Measurements from ENCODE around the gene CEP162. TPM values are rescaled to one million over a fixed set of nuclear protein-coding genes. Genes with fewer than 3 reads are reported as not detected.

CEP162 gene
- total and polyA plus RNA-seq, 2 of the 8 experiments (the other 6 are each of a cell fraction or from before 2014, with no cell fraction given), result 1.3 to 10.6 TPM

DNA sequence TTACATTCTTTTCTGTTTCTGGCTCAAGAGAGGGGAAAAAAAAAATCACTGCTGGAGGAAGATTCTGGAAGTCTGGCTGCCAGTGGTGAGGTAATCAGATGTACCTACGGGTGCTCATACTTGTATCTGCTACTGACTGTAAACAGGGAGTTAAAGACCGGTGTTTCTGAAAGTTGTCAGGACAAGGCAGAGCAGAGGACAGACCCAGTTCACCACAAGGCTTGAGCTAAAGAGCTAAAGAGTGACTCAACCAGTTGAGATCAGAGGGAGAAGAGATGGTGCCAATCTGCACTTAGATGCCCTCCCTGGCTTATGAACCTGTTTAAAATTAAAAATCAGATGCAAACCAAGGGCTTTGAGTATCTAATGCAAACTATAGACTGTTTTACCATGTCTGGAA lies 55.4 kb downstream of the CEP162 start:
- Histone ChIP-seq H2BK5ac (ENCODE audit: low read depth, low read length) (no peak overlapping the region), H4K8ac (ENCODE audit: extremely low read depth, insufficient read depth, low read length) (no peak overlapping the region), H3K9ac (replicated peaks in 1 of 4; ENCODE audit: extremely low read depth in 1 of 4, low read depth in 3 of 4, low read length in 3 of 4) (no peak overlapping the region), H2AK5ac (ENCODE audit: low read depth, low read length) (no peak overlapping the region), H2BK120ac (replicated peaks; ENCODE audit: low read depth, low read length) (no peak overlapping the region), H3K4me1 (replicated peaks in 1 of 4; ENCODE audit: control insufficient read depth in 3 of 4, insufficient read depth in 4 of 4, low read length in 3 of 4) (no peaks in the 10 kb centered on the region), H3K4me2 (ENCODE audit: insufficient read depth in 1 of 2, low read depth in 2 of 2, low read length in 2 of 2) (no peak overlapping the region), H2BK20ac (ENCODE audit: low read length) (no peak overlapping the region), H4K20me1 (replicated peaks in 1 of 2; ENCODE audit: control insufficient read depth in 1 of 2, insufficient read depth in 2 of 2, low read length in 2 of 2) (no peaks in the 10 kb centered on the region), H3K79me1 (ENCODE audit: low read depth, low read length) (no peaks in the 10 kb centered on the region), H3K79me2 (ENCODE audit: control insufficient read depth in 1 of 2, insufficient read depth in 2 of 2, low read length in 2 of 2) (no peaks in the 10 kb centered on the region), H4K91ac (replicated peaks; ENCODE audit: insufficient read length, low read length) (no peak overlapping the region), H3K14ac (ENCODE audit: insufficient read length) (no peak overlapping the region), H3K4me3 (ENCODE audit: extremely low read depth in 1 of 4, insufficient read depth in 2 of 4, low read depth in 3 of 4, low read length in 4 of 4) (no peak overlapping the region), H3K27me3 (replicated peaks in 1 of 4; ENCODE audit: control insufficient read depth in 3 of 4, extremely low read depth in 1 of 4, insufficient read depth in 3 of 4, low read length in 3 of 4) (no peaks in the 10 kb centered on the region), H4K5ac (ENCODE audit: insufficient read length, low read depth, low read length) (no peak overlapping the region), H2BK15ac (ENCODE audit: low read length) (no peak overlapping the region), H3K56ac (replicated peaks; ENCODE audit: insufficient read length, low read depth, low read length) (no peak overlapping the region), H3K36me3 (ENCODE audit: control insufficient read depth in 2 of 4, insufficient read depth in 4 of 4, low read length in 3 of 4) (peaks cover 0 to 14% (median 6%) of the 10 kb centered on the region in 4 experiments; a peak in 3 of 8 replicates), H2AFZ (ENCODE audit: low read length) (no peak overlapping the region), H3K27ac (ENCODE audit: low read depth, low read length) (no peak overlapping the region), H3K9me3 (ENCODE audit: insufficient read depth in 2 of 2, low read depth in 1 of 2, low read length in 1 of 2) (no peaks in the 10 kb centered on the region), H3K18ac (ENCODE audit: extremely low read depth, low read length) (no peak overlapping the region), H2BK12ac (ENCODE audit: low read depth, low read length) (no peak overlapping the region), H3K23me2 (ENCODE audit: low read depth, low read length) (no peaks in the 10 kb centered on the region), H3K23ac (ENCODE audit: insufficient read length) (no peak overlapping the region), H3K4ac (replicated peaks; ENCODE audit: insufficient read length, low read depth, low read length) (no peak overlapping the region)
- WGBS, 2 experiments (ENCODE audit: extremely low coverage in 1 of 2, insufficient coverage in 1 of 2, insufficient read length in 1 of 2, insufficient replicate concordance in 2 of 2, low coverage in 1 of 2, low lambda C conversion rate in 2 of 2, missing lambda C conversion rate in 1 of 2), result 95% methylated on average over 2 of the region's 2 CpGs; no CpG with 5 or more reads in 1 of the 2 experiments
- no peak for TF ChIP-seq MAFK (IDR thresholded peaks at IDR 0.05; ENCODE audit: low read depth, low read length)
- TF ChIP-seq BCL11A (IDR thresholded peaks at IDR 0.05; ENCODE audit: low read depth in 2 of 2, low read length in 2 of 2), result no peak
- no peak for TF ChIP-seq SRF (IDR thresholded peaks at IDR 0.05; ENCODE audit: low read depth, low read length)
- no peak for TF ChIP-seq BRCA1 (IDR thresholded peaks at IDR 0.05; ENCODE audit: low read depth, low read length)
- TF ChIP-seq HDAC6 (IDR thresholded peaks at IDR 0.05; ENCODE audit: low read depth, low read length), result no peak
- TF ChIP-seq RFX5 (IDR thresholded peaks at IDR 0.05; ENCODE audit: borderline replicate concordance, low read depth, low read length), result no peak
- TF ChIP-seq CEBPB (IDR thresholded peaks at IDR 0.05; ENCODE audit: low read depth, low read length), result no peak
- TF ChIP-seq GABPA (IDR thresholded peaks at IDR 0.05; ENCODE audit: borderline replicate concordance, insufficient read depth, low read length), result no peak
- TF ChIP-seq, protein P1, sequence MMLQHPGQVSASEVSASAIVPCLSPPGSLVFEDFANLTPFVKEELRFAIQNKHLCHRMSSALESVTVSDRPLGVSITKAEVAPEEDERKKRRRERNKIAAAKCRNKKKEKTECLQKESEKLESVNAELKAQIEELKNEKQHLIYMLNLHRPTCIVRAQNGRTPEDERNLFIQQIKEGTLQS (IDR thresholded peaks at IDR 0.05; ENCODE audit: insufficient read depth, low read depth, low read length), result no peak
- TF ChIP-seq SIRT6 (IDR thresholded peaks at IDR 0.05; ENCODE audit: low read length), result no peak
- no peak for FAIRE-seq
- ChIA-PET CTCF (ENCODE audit: partially characterized antibody) (no interaction called here), POLR2A (ENCODE audit: partially characterized antibody) (no interaction called here)
- DNase-seq (ENCODE audit: low read depth in 1 of 2, low spot score in 2 of 2), result no peak

Data from H1 (cell line).